CD4-positive, alpha-beta T cell treated with Interleukin-12 subunit alpha and Interleukin-12 subunit beta, for 1 hour (primary cell): ENCODE measurements around the gene NFIA.

ENCODE experiments used
- DNase-seq: peaks from one replicate; pipeline ENCODE4 v3.0.0-alpha.2; 2020

The NFIA gene

DNA sequence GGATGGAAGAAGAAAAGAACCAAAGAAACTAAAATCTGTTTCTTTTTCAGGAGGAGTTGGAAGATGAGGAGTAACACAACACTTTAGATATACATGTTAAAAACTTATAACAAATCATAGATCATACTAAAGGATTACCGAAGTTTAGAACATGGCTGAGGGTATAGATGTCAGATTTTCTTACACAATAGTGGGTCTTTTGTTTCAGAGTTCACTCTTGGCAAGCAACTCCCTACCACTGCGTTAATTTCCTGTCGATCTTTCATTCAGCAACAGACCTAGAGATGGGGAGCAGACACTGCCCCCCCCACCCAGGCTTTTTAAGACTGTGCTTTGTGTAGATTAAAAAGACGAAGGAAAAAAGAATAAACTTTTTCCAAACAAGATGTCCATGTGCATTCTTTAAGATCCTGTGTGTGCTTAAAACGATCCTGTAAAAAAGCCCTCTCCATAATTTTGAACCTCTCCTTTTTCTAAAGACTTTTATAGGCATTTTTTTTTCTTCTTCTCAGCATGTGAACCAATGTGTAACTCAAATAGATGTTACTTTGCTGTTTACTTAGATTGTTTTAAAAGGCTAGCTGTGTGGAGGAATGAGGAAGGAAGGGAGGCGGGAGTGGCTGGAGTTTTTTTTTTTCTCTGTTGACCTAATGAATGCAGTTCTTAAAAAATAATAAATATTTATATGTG is 50.4 kb downstream of the NFIA start:
- DNase-seq: no peak

DNA sequence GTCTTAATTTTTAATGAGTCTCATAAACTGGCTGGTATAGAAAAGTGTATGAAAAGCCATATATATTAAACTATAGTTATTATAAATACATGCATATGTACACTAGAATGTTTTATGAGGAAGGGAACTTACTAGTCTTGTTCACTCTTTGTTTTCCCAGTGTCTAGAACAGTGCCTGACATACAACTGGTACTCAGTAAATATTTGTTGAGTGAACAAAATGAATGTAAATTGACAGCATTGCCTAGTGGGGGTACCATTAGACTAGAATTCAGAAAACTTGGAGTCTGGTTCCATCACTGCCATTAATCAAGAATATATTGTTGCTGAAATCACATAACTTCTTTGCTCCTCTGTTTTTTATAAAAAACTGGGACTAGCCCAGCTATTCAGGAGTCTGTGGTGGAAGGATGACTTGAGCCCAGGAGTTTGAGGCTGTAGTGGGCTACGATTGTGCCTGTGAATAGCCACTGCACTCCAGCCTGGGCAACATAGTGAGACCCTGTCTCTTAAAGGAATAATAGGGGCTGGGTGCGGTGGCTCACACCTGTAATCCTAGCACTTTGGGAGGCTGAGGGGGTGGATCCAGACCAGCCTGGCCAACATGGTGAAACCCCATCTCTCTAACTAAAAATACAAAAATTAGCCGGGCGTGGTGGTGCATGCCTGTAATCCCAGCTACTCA is 51.1 kb downstream of the NFIA start:
- DNase-seq: no peak

DNA sequence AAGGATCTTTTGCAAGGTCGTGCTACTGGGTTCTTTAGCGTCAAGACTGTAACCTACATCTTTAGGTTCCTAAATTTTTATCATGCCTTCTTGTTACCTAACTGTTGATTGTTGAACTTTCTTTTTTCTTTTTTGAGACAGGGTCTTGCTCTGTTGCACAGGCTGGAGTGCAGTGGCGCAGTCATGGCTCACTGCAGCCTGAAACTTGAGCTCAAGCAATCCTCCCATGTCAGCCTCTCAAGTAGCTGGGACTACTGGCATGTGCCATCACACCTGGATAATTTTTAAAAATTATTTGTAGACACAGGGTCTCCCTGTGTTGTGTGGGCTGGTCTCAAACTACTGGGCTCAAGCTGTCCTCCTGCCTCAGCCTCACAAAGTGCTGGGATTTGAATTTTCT is 52.9 kb downstream of the NFIA start:
- no peak for DNase-seq

DNA sequence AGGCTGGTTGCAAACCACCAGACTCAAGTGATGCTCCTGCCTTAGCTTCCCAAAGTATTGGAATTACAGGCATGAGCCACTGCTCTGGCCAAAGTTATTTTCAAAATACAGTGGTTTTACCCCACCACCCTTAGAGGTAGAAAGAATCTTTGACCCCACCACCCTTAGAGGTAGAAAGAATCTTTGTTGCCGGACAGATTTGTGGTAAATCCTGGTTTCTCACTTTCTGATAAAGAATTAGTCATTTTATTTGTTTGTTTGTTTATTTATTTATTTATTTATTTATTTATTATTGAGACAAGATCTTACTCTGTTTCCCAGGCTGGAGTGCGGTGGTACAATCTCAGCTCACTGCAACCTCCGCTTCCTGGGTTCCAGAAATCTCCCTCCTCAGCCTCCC is 55.9 kb downstream of the NFIA start:
- DNase-seq: no peak

DNA sequence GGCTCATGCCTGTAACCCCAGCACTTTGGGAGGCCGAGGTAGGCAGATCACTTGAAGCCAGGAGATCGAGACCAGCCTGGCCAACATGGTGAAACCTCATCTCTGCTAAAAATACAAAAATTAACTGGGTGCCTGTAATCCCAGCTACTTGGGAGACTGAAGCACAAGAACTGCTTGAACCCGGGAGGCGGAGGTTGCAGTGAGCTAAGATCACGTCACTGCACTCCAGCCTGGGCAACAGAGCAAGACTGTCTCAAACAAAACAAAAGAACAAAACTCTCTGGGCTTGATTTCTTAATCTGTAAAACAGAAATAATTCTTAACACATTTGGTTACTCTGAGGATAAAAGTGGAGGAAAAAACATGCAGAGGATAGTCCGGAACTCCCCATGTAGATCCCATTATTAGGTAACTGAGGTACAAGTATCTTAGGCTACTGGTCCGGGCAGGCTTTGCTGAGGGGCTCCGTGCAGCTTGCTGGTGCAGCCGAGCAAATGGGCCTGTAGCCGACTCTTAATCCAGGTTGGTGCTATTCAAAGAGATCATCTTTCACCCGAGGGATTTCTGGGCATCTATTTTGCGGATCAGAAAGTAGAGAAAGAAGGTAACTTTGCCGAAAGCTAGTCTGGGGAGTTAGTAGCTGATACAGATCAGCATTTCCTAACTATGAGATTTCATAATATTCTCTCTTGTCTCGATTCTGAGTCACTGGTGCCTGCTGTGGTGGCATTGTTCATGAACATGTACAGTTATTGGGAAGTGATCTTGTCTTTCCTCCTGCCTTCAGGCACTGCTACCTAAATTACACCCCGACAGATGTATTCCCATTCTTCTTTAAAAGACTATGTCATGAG is 56.8 kb downstream of the NFIA start:
- DNase-seq: no peak

DNA sequence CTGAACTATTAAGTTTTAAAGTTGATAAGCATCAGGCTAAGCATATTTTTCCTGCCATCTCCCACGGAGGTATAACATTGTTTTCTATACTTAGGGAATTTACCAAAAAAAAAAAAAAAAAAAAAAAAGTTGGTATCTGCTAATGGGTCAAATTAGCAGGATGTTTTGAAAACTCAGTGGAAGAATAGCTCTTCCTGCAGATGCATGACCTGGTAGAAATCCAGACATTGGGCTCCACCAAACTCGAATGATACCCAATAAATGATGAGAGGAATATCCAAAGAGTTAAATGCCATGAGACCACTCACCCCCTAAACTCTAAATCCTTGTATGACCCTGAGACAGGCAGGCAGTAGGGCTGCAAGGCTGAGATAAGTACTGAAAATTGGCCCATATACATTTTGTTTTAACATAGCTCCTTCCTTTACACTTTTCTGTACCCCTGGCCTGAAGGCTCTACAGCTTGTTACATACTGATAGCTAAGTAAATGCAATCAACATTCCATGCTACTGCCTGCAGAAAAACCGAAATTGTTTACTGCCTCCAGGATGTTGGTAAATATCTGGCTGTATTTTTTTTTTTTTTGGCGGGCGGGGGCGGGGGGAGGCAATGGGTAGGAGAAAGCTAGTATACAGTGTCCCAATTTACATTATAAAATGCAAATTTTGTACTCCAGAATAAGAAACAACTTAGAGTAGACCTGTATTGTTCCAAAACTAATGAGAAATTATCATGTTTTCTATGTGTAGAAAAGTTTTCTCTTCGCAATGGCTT is 57.6 kb downstream of the NFIA start:
- no peak for DNase-seq

DNA sequence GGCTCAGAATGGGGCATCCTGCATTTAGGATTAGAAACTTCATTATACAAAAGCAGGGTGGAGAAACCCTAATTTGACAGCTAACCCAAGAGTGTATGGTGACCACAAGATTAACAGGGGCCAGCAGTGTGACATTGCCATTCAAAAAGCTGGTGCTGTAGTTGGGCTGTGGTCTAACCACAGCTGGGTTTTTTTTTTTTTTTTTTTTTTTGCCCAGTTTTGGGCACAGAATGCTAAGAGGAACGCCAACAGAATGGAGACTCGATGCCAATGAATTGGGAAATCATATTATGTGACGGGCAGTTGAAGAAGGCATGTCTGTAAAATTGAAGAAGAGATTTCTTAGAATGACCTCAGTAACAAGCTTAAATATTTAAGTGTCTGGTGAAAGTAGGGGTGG is 58.4 kb downstream of the NFIA start:
- no peak for DNase-seq

DNA sequence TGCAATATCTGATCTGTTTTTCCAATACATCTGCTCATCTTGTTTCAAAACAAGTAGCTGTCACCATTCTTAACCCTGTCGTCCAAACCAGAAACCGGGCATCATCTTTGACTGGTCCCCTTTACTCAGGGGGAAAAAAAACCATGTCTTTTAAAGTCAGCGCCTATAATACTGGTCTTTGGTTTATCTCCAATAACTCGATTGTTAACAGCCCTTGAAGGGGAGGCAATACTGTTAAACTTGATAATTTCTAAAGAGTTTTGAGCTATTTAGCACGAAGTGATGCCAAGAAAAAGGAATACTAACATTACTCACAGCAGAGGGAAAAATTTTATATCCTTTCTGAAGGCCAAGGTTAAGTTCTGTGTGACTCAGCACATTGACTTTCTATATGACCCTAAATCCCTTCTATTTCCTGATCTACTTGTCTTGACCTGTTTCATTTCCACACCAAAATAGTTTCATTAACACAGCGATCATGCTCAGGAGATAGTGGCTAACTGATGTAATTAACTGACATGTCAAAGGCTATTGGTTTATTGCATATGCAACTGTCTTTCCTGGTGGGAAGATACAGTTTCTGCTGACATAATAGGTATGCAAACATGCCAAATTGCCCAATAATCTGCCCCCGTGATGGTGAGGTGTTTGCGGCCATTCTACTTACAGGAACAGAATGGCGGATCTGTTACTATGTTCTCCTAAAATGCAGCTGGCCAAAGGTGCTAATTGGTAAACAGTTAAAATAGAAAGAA is 59.1 kb downstream of the NFIA start:
- DNase-seq: no peak

DNA sequence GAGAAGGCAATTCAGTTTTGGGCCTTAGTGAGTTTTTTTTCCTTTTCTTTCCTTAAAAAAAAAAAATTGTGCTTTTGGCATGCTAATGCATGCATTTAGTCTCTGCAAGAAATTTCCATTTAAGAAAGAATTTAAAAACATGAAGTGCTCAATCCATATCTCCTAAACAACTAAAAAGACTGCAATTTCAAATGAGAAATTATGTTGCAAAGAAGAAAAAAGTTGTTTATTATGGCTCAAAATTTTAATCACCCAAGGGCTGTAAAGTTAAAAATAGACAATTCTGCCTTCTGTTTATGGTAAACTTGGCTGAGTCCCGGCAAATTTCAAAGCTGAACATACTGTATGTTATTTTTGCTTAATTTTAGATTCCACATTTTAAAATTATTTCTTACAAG is 59.7 kb downstream of the NFIA start:
- no peak for DNase-seq

DNA sequence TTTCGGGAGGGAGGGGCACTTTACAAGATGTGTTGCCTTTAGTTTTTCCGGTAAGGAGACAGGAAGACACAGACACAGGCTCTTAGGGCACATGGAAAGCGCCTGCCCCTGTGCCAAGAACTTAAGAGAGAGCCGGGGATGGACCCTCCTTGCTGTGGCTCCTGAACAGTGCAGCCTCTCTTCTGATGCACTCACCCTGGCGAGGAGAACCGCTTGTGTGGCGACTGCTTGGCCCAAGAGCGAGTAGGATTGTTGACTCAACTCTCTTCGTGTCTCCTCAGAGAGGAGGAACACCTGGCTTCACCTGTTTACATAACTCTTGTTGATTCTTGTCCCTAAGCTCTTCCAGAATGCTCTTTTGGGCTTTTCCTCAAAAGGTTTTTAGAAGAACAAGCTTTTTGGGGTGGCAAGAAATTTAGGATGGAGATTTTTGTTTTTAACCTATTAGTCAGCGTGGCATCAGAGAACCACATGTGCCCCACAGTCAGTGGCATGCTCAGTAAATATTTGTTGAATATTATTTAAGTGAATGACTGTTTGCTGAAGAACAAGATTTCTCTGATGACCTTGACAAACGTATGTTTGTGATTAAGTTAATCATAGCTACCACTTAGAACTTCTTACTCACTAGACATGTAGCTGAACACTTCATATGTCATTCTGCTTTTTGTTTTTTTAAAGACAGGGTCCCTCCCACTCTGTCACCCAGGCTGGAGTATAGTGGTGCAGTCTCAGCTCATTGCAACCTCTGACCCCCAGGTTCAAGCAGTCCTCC is 60.6 kb downstream of the NFIA start:
- DNase-seq: no peak

DNA sequence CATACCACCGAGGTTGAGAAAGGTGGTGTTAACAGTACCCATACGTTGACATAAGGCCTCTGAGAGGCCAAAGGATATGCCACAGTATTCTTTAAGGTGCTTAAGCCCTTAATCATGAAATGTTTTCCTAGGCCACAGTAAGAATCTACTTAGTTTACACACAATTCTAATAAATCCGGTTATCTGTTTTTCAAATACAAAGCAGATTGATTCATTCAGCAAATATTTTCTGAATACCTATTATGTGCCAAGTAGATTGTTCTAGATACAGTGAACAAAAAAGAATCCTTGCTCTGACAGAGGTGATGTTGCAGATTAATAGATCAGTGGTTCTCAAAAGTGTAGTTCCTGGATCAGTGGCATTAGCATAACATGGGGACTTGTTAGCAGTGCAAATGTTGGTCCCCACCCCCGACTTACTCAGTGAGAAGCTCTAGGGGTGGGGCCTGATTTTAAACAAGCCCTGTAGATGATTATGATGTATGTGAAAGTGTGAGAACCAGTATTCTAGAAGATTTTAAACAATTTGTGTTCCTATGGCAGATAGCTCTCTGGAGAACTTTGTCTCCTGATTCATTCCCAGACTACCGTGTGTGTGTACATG is 61.6 kb downstream of the NFIA start:
- DNase-seq: no peak

DNA sequence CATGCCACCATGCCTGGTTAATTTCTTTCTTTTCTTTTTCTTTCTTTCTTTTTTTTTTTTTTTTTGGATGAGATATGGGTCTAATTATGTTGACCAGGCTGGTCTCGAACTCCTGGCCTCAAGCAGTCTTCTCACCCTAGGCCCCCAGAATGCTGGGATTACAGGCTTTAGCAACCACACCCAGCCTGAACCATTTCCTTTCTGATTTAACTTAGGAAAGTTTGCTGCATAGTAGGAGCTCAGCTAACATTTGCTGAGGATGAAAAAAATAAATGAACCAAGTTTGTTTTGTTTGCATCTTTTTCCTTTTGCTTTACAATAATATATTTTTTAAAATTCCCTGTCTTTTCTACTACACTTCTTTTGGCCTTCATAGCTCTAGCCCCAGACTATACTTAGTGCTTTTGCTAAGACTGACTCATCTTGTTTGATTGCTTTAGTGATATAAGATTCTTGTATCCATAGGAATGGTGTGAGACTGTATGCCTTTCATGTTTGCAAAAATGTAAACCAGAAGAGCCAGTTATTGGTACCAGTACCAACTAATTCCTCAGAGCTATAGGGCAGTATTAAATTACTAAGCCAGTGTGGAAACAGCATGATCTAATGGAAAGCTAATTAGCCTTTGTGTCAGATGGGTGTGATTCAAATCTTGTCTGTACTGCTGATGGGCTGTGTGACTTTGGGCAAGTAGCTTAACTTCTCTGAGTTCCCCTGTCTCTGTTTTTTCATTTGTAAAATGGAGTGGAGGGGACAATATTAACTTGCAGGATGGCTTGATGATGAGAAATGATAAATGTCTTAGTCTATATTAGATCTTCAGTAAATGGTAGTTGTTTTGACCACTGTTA is 66.9 kb downstream of the NFIA start:
- no peak for DNase-seq

DNA sequence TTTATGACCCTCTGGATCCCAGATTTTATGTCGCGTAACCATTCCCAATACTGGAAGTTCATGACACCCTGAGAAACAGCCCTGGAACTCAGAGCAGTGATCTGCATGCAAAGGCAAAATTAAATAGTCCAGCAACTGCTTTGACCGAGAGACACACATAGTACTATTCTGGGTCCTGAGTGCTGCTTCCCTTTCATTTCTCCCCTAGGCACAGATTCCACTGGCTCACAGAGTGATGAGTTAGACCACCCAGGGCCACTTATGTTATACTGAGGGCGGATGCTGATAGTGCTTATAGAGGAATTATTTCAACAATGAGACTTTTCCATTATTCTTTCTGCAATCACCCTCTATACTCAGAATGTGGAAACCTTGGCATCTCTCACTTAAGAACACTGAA is 69.2 kb downstream of the NFIA start:
- DNase-seq: no peak

DNA sequence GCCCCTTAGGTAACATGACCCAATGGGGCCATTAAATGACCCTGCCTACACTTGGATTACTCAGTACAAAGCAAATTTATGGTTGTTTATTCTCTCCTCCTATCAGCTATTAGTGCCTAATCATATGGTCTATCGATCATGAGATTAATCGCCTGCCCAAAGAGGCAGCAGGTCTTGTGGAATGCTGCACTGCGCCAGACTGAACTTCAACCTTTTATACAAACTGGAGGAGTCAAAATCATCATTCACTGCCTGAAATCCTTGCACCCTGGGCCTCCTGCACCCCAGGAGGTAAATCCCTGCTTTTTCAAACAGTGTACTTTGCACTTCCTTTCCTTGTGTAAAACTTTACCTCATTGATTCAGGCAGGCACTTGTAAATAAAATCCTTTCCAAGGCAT is 69.7 kb downstream of the NFIA start:
- no peak for DNase-seq

DNA sequence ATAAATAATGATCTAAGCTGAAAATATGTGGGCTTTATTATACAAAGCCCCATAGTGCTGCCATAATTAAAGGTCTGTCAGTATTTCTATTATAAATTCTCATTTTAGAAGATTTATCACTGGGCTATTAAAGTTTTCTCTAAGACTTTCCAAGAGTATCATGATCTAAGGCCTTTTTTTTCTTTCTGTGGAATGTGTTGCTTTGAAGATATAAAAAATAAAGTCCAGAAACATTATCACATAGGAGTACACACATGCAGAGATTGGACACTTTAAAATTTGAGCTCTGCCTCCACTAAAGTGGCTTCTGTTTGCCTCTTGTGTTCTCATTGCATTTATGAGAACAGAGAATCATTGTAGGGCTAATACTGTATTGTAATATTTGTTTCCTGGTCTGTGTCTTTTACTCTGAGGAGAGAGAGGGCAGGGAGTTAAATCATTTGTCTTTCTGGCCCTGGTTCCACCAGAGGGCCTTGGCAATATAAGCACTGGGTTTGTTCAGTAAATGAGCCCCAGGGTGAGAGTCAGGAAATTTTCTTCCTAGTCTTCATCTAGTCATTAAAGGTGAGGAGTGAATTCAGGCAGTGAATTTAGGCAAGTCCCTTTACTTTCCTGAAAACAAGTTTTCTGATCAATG is 70.2 kb downstream of the NFIA start:
- no peak for DNase-seq

DNA sequence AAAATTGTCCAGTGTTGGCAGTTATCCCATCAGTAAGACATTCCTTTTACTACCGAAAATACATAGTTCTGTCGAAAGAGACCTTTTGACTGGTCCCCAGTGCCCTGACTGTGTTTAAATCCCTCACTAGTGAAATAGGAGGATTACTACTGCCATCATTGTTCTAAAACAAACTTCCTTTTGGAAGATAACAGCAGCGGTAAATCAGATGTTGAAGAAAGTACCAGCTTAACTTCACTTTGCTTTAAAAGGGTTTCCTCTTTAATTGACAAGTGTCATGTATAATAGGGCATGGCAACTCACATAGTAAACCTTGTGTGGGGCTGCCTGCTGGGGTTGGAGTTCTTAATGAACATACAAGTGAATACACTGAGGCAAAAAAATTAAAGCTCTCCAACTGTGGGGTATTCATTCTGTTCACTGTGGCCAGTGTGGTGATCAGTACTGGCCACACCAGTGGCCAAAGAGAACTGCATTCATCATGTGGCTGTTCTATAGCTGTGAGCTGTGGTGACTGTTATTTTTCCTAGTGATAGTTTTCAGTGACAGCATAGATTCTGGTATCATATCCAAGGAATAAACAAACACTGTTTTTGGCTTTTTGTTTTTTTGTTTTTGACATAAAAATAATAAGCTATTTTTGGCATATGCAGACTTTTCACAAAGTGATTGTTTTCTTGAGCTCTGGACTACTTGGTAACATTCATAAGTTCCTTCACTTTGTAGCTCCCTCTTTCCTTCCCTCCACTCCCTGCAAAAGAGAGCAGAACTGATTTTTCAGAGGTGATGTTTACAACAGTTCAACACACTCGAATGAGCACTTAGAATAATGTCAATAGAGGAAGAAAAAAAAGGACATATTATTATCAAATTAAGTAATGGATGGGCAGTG is 74.5 kb downstream of the NFIA start:
- no peak for DNase-seq

DNA sequence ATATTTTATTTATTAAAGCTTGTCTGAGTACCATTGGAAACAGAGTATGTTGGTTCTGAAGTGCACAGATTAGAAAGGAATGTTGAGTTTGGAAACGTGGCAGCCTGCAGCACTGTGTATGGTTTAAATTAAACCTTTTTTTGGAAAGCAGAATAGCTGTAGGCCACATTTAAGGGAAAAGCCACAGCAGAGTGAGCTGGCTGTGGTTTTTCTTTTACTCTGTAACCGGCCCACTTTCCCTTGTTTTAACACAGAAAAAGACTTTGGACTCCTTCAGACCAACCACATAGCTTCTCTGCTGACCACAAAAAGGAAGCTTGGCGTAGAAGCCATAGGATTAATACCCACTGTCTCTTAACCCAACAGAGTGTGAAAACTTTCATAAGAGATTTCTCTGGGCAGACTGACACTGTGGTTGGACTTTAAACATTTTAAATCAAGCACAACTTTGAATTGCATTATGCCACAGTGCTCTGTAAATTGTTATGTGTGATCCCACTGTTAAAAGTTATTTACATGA is 75.2 kb downstream of the NFIA start:
- no peak for DNase-seq

DNA sequence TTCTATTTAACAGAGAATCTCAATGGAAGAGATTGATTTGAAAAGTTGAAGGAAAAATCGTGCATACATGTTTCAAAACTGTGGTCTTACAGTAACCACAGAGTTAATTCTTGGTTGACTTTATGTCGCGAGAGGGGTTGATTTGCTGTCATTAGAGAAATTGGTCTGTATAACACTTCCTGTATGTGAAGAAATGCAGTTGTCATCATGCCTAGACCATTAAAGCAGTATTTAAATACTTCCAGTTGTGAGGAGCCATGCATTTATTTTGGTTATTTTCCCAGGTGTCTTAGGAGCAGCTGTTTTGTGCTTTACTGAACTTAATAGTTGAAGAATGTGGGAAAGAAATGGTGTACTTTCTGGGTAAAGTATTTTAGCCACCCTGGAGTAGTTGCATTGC is 76.2 kb downstream of the NFIA start:
- DNase-seq: no peak
